Stimulated activated CD8-positive, alpha-beta memory T cell treated with anti-CD3 and anti-CD28 coated beads, Interleukin-7, amount 100 ng/mL, for 1 hour (primary cell): ENCODE data around the gene PERM1.
A peak's percentile ranks its signal among the peaks of the same experiment; 100 is the strongest.
"Not testable (repeated sequence)": the region's sequence is repeated elsewhere in the genome, so short reads cannot be mapped to it uniquely, and the experiment has no call there.

Experiments
- DNase-seq, 2 donors: peaks; one replicate each; pipeline ENCODE4 v3.0.0-alpha.2; 2020; ENCODE audit warnings: low read depth in 2 of 2

Gene PERM1

DNA sequence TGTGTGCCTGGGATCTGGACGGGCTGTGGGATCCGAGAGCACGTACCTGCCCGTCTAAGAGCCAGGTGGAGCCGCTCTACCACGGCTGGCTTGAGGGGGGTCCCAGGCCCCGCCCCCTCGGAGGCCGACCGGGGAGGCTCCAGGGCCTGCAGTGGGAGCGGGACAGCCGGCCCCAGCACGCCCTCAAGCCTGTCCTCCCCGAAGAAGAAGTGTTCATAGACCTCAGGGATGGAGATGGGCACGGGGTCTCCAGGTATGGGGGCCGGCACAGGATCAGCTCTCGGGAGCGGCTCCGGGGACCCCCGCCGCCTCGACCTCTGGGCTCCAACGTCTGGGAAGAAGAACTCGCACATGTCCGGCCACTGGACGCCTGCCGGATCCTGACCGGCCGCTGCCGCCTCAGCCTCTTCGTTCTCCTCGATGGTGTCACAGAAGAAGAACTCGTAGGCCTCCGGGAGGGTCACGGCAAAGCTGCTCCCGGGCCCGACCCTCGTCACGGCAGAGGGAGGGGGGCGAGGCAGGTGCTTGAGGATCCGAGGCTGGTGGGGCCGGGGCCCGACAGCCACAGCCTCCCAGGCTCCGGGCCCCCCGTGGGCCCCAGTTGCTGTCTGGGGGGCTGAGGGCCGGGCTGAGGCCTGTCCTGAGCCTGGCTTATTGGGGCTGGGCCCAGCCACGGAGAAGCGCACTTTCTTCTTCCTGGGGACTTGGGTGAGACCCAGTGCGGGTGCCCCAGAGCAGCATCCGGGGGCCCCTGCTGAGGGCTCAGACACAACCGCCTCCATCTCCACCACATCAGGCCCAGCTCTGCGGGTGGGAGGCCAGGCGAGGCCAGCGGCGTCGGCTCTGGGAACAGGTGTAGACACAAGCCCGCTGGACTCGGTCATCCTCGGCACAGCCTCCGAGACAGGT, 2.8 kb downstream of the PERM1 start:
- no peak for DNase-seq

DNA sequence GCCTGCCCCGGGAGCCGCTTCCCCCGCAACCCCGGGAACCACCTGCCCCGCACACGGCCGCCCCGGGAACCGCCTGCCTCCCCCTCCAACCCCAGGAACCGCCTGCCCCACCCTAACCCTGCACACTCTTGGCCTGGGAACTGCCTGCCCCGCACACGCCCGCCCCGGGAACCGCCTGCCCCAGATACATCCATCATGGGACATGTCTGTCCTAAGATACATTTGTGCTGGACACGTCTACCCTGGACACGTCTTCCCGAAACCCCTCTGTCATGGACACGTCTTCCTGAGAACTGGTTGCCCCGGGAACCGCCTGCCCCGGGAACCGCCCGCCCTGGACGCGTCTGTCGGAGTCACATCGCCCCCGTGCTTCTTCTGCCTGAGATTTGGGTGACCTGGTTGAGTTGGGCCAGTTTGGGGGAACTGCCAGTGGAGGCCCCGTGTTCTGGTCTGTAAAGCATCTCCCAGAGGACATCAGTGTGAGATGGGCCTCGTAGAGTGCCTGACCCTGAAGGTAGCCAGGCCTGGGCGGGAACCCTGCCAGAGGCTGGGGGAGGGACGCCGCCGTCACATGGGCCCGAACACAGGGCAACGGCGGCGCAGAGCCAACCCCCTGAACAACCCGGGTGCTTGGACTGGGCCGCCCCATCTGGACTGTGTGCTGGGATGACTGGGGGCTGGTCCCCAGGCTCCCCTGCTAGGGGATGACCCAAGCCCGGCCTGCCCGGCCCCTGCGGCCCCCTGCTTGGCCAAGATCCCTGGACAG, 3.6 kb downstream of the PERM1 start:
- no peak for DNase-seq

DNA sequence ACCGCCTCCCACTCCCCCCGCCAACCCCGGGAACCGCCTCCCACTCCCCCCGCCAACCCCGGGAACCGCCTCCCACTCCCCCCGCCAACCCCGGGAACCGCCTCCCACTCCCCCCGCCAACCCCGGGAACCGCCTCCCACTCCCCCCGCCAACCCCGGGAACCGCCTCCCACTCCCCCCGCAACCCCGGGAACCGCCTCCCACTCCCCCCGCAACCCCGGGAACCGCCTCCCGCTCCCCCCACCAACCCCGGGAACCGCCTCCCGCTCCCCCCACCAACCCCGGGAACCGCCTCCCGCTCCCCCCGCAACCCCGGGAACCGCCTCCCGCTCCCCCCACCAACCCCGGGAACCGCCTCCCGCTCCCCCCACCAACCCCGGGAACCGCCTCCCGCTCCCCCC, 5.1 kb downstream of the PERM1 start:
- not testable (repeated sequence) for DNase-seq

DNA sequence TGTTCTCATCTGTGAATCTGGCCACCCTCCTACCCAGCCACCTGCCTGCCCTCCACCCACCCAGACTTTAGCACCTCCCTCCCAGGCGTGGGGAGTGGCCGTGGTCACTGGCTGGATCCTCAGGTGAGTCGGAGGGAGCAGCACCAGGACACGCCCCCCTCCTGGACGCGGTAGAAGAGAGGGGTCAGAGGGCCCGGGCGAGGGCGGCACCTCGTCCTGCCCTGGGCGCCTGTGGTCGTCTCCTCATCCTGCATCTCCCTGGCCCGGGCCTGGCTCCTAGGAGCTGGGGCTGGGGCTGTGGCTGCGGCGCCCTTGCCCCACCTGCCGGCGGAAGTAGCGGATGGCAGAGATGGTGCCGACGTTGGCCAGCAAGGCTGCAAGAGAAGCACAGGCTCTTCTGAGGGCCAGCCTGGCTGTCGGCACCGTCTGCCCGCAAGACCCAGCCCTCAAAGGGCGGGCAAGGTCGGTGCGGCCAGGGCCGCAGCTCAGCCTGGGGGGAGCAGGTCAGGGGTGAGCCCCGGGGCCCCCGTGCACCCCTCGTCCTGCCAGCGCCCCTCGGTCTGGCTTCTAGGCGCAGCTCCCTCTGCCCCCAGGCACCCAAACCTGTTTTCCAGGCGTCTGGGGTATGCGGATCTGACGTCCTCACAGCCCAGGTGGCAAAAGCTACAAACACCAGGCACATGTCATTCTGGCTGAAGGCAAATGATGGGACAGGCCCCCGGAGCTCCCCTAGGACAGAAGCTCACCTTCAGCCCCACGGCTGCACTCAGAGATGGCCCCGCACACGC, 5.8 kb downstream of the PERM1 start:
- DNase-seq, result peak in 1 of 2 donors; percentile 45

DNA sequence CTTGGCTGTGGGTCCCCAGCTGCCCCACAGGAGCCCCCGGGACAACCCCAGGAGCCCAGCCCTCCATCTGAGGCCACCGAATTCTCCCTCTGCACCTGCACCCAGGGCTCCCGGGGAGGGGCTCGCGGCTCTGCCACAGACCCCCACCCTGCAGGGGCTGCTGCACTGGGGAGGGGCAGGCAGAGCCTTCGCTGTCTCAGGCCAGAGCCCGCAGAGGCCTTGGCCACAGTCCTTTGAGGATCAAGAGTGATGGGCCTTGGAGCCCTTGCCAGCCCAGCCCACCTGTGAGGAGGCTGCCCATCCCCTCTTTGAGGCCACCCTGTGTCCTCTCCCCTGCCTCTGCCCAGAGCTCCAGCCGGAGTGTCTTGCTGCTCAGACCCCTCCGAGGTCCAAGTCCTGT, 6.5 kb downstream of the PERM1 start:
- no peak for DNase-seq

DNA sequence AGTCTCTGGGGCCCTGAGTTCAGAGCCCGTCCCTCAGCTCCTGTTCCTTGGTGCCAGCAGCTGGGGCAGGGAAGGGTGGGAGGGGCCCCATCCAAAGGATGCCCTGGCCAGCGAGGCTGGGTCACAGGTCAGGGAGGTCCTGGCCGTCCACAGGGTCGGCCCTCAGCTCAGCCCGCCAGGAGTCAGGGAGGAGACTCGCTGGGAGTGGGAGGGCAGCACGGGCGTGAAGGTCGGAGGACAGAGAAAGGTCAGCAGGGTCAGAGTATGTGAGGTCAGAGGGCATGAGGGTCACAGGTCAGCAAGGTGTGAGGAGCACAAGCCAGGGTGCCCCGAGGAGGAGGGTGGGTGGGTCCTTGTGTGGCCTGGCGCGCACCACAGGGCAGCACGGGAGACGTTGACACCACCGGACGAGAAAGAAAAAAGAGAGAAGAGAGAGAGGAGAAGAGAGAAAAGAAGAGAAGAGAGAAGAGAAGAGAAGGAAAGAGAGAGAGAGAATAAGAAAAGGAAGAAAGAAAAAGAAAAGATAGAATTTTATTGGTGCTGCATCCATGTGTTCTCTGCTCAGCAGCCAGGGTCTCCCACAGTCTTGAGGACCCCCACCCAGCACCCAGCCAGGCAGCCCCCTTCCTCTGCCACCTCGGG, 7.1 kb downstream of the PERM1 start:
- no peak for DNase-seq

DNA sequence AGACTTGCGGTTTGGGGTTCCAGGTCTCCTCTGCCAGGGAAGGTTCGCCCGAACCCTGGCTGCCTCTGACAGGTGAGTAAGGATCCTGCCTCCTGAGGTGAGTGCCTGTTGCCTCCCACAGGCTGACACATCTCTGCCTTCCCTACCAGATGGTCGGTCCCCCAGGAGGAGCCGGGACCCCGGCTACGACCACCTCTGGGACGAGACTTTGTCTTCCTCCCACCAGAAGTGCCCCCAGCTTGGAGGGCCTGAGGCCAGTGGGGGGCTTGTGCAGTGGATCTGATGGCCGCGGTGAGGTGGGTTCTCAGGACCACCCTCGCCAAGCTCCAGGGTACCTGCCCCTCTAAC, 7.6 kb downstream of the PERM1 start:
- no peak for DNase-seq

DNA sequence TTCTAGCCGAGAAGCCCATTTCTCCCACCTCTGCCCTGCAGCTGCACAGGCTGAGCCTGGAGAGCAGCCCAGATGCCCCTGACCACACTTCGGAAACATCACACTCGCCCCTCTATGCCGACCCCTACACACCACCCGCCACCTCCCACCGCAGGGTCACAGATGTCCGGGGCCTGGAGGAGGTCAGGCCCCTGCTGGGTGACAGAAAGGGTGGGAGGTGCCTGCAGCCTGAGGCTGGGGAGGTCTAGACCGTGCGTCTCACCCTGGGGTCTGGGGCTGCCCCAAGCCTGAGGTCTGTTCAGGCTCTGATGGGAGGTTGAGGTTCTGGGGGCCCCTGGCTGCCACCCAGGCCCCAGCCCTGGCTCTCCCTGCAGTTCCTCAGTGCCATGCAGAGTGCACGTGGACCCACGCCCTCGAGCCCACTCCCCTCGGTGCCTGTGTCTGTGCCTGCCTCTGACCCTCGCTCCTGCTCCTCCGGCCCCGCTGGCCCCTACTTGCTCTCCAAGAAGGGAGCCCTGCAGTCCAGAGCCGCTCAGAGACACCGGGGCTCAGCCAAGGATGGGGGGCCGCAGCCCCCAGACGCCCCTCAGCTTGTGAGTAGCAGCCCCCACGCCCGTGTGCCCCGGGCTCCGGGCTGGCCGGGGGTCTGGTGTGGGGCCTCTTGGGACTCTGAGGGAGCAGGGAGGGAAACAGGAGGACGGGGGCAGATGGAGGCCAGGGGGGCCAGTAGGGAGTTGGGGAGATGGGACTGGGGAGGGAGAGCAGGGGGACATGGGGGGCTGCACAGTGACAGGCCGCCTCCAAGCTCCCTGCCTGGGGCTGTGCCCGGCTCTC, 8.2 kb downstream of the PERM1 start:
- DNase-seq, result no peak

DNA sequence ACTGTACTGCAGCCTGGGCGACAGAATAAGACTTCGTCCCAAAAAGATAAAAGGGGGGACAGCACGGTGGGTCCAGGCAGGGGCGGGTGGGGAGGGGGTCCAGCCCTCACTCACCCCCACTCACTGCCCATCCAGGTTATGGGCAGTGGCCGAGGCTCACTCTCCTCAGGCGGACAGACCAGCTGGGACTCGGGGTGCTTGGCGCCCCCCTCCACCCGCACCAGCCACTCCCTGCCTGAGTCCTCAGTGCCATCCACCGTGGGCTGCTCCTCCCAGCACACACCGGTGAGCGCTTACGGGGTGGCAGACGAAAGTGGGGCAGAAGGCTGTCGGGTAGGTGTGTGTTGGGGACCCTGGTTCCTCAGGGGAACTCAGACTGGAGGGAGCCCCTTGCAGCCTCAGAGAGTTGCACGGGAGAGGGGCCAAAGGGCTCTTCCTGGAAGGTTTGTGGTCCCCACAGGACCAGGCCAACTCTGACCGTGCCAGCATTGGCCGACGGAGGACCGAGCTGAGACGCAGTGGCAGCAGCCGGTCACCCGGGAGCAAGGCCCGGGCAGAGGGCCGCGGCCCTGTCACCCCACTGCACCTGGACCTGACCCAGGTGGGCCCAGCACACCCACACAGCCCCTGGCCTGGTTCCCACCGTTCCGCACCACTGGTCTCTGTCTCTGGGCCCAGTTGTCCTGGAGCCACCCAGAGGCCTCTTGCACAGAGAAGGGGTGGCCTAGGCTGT, 9.0 kb downstream of the PERM1 start:
- DNase-seq, result no peak

DNA sequence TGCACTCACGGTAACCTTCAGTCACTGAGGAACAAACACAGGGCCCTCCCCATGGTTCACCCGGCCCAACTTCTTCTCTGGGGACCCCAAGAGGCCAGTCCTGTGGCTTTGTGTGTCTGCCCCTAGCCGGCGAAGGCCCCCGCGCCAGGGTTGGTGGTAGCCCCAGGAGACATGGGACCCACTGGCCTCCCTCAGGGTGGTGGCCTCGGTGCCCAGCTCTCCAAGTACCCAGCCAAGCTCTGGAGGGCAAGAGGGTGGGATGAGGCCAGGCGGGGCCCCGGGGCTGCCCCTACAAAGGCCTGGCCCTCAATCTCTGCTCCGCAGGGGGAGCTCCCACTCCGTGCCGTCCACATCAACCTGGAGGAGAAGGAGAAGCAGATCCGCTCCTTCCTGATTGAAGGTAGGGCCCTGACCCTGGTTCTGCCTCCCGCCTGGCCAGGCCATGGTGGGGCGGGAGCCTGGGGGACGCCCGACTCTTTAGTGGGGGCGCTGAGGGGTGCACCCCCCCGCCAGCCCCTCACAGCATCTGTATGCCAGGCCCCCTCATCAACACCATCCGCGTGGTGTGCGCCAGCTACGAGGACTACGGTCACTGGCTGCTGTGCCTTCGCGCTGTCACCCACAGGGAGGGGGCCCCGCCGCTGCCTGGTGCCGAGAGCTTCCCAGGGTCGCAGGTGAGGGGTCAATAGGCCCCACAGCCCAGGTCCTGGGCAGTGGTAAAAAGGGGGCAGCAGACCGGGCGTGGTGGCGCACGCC, 10.0 kb downstream of the PERM1 start:
- DNase-seq, result no peak

DNA sequence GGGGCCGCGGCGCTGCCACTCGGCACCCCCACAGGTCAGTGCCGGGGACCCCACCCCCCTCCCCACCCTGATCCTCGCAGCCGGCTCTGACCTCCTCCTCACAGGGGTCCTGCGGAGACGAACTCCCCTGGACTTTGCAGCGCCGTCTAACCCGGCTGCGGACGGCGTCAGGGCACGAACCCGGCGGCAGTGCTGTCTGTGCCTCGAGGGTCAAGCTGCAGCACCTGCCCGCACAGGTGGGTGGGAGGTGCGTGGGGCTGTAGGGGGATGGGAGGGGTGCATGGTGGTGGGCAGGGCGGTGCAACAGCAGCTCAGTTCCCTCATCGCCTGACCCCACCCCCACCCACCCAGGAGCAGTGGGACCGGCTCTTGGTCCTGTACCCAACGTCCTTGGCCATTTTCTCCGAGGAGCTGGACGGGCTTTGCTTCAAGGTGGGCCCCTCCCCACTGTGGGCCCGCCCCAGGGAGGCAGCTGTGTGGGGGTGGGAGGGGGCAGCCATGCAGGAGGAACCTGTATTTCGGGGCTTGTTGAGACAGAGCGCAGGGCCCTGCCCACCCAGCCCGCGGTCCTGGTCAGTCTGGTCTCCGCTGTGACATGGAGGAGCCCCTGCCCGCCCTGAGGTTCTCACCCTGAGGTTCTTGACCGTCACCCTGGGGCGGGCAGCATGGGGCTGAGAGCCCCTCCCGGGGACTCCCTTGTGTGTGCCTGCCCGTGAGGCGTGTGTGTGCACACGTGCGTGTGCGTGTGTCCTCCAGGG, 10.7 kb downstream of the PERM1 start:
- DNase-seq, result no peak

DNA sequence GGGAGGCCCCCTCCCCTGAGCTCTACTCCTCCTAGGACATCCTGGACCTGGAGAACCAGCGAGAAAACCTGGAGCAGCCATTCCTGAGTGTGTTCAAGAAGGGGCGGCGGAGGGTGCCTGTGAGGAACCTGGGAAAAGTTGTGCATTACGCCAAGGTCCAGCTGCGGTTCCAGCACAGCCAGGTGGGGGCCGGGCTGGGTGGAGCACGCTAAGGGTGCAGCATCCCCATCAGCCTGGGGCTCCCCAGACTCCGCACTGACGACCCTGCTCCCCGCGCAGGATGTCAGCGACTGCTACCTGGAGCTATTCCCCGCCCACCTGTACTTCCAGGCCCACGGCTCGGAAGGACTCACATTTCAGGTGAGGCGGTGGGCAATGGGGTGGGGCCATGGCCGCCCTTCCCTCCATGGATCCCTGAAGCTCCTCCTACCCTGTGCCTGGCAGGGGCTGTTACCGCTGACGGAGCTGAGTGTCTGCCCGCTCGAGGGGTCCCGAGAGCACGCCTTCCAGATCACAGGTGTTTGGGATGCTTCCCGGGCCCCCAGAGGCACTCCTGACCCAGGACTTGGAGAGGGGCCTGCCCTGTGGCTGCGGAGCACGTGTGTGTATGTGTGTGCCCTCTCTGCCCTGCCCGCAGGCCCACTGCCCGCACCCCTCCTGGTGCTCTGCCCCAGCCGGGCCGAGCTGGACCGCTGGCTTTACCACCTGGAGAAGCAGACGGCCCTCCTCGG, 11.5 kb downstream of the PERM1 start:
- no peak for DNase-seq

DNA sequence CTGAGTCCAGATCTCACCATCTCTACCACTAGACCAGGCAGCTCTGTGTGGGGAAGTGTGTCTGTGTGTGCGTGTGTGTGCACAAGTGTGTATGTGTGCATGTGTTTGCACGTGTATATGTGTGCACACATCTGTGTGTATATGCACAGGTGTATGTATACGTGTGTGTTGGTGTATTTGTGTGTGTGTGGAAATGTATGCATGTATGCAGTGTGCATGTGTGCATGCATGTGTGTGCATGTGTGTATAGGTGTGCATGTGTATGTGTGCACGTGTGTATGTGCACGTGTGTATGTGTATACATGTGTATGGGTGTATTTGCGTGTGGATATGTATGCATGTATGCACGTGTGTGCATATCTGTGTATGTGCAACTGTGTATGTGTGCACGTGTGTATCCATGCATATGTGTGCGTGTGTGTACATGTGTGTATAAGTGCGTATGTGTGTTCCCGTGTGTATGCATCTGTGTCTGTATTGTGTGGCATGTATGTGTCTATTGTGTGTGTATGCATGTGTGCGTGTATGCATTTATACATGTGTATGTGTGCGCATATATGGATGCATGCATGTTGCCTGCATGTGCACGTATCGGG, 12.5 kb downstream of the PERM1 start:
- no peak for DNase-seq

DNA sequence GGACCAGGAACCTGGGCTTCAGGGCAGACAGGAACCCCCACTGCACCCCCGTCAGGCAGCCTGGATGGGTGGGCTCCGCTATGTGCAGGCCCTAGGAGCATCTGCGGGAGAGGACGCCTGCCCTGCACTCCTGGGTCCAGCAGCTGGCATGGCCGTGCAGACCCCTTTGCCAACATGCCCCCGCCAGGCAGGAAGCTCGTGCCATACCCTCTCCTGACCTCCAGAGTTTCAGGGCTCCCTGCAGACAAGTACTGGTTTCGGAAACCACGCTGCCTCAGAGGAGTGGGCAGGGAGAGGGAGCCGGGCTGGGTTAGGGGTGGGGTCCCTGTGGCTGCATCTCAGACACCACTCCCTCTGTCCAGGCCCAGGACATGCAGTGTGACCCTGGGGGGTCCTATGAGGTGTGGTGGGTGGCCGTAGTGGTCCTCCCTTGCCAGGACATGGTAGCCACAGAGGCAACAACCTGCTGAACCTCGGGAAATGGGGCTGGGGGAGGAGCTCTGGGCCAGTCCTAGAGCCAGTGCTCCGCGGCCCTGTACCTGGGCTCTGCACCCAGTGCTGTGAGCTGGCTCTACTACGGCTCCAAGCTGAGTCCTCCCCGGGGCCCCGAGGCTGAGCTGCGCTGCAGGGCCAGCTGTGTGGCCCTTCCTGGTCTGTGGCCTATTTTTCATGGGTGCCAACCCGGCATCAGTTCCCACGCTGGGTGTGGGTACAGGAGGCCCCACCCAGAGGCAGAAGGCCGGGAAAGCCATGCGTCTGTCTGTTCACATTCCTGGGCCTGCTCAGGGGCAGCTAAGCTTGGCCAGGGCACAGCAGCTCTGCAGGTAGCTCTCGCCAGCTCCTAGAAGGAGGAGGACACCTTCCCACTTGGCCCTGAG, 14.2 kb downstream of the PERM1 start:
- DNase-seq, result no peak

DNA sequence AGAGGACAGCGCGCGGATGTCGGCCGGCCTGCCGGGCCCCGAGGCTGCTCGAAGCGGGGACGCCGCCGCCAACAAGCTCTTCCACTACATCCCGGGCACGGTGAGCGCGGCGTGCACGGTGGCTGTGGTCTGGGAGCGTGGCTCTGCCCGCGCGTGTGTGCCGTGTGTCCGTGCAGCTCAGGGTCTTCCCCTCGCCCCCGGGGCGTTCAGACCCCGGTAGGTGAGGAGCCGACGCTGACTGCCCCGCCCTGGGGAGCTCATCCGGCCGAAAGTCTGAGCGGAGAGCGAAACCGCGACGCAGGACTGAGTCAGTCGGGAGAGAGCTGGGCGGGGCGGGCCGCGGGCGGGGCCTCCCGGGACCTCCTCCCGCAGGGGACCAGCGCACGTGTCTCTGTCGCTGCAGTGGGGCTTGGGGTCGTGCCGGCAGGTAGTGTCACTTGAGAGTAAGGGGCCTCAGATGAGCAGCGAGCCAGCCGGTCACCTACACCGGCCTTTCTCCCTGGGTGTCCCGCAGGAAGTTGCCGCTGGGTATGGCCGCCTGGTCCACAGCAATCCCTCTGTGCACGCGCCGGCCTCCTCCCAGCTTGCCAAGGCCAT, 15.1 kb downstream of the PERM1 start:
- DNase-seq, result peak; percentile 58 to 76

DNA sequence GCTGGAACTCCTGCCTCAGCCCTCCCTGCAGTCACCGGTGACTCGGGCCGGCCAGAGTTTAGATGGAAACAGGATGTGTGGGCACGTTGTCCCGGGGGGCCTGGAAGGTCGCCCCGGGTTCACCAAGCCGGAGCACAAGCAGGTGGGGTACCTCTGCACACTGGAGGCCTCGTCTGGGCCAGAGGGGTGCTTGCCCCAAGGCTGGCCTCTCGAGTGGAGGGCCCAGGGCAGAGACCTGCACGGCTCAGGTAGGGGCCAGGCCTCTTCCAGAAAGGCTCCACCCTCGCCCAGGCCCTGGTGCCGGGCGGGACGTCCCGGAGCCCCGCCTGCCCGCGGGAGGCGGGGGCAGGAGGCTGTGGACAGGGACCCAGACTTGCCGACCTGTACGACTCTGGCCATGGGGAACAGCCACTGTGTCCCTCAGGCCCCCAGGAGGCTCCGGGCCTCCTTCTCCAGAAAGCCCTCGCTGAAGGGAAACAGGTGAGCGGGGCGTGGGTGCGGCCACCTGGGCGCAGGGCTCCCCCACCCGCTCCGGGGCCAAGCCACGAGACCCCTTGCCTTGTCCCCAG, 15.7 kb downstream of the PERM1 start, which contains the start of gene PLEKHN1:
PLEKHN1 (plus strand) TSS at position 348 of the 569 bp plus-strand sequence; CDS start at position 398, 50 bp downstream.
- no peak for DNase-seq
